HCT116 (cell line): Measurements from ENCODE around the gene EIF2AK2. TPM values are rescaled to one million over a fixed set of nuclear protein-coding genes. Genes with fewer than 3 reads are reported as not detected.

Experiments
- ATAC-seq: fragments of 200-7000 bp; cut with Tn5 transposase; 2 replicates; pipeline ENCODE4 v1.9.1; 2020; ENCODE audit warnings: mild to moderate bottlenecking, moderate library complexity
- BruUV-seq: library from RNA; stranded (reverse); fragments of 400-500 nt; replicated peaks from 2 replicates; lab custom pipeline; 2021; lab: Mats Ljungman, UMichigan
- CTCF ChIA-PET: fragments of 300-600 bp; sonication (Branson Sonifier 250); formaldehyde crosslinking; loops from one replicate; lab custom pipeline; 2021; ENCODE audit warnings: antibody characterized with exemption; lab: Charles Lee
- POLR2A ChIA-PET: fragments of 300-600, 350-600 bp; sonication (Branson Sonifier 250); formaldehyde crosslinking; loops from one replicate; lab custom pipeline; 2021; ENCODE audit warnings: antibody characterized with exemption; lab: Charles Lee
- RAD21 ChIA-PET, 2 experiments: fragments of 300-600 bp; sonication (Branson Sonifier 250); formaldehyde crosslinking; loops; one replicate each; lab custom pipeline; 2023; ENCODE audit warnings: low total read pairs in 2 of 2; ENCODE audit not compliant: uncharacterized antibody in 2 of 2, unreplicated experiment in 2 of 2, low non-redundant PET in 1 of 2; lab: Charles Lee
- DNase-seq: peaks from one replicate; pipeline ENCODE4 v3.0.0-alpha.2; 2010; ENCODE audit warnings: low read depth, low spot score
- H2AFZ ChIP-seq: fragments of 200-600 bp; shearing (Covaris generic), sonication (generic); 2 replicates; pipeline ENCODE4 v1.6.1; 2017; ENCODE audit warnings: low read depth, mixed run types, mixed read lengths, antibody characterized with exemption, low read length; ENCODE audit not compliant: poor library complexity, severe bottlenecking
- H3K27ac ChIP-seq: 2 replicates; pipeline ENCODE4 v1.5.1; 2012; ENCODE audit warnings: low read depth, low read length
- H3K27me3 ChIP-seq: fragments of 200-600 bp; sonication (generic); 2 replicates; pipeline ENCODE4 v1.6.1; 2016; ENCODE audit warnings: mixed run types, low read length, mixed read lengths; ENCODE audit not compliant: insufficient read depth
- H3K36me3 ChIP-seq, 2 experiments: fragments of 200-500 bp in 1 of 2; fragments of 200-600 bp in 1 of 2; sonication (Bioruptor generic) in 1 of 2; sonication (generic) in 1 of 2; 2 replicates each; pipeline versions ENCODE4 v1.5.1 to v1.6.1; 2014 to 2016; ENCODE audit warnings: low read length in 2 of 2, inconsistent platforms in 1 of 2, mixed read lengths in 1 of 2, mixed run types in 1 of 2; ENCODE audit not compliant: insufficient read depth in 2 of 2, control insufficient read depth in 1 of 2
- H3K4me1 ChIP-seq, 2 experiments: fragments of 200-600 bp in 1 of 2; sonication (generic) in 1 of 2; 2 replicates each; pipeline versions ENCODE4 v1.5.1 to v1.6.1; 2012 to 2017; ENCODE audit warnings: low read length in 2 of 2, inconsistent platforms in 1 of 2, mild to moderate bottlenecking in 1 of 2, mixed read lengths in 1 of 2, mixed run types in 1 of 2, moderate library complexity in 1 of 2; ENCODE audit not compliant: insufficient read depth in 2 of 2, control insufficient read depth in 1 of 2
- H3K4me2 ChIP-seq: fragments of 200-600 bp; sonication (generic); 2 replicates; pipeline ENCODE4 v1.6.1; 2017; ENCODE audit warnings: mixed run types, low read length, mixed read lengths
- H3K4me3 ChIP-seq, 2 experiments: fragments of 200-600 bp in 1 of 2; sonication (generic) in 1 of 2; replicated peaks in 1 of 2; 2 replicates each; pipeline ENCODE4 v1.5.1; 2011 to 2016; ENCODE audit warnings: low read length in 2 of 2, control low read depth in 1 of 2, low read depth in 1 of 2, mild to moderate bottlenecking in 1 of 2, mixed read lengths in 1 of 2, mixed run types in 1 of 2
- H3K79me2 ChIP-seq: fragments of 200-600 bp; sonication (generic); 2 replicates; pipeline ENCODE4 v1.6.1; 2017; ENCODE audit warnings: mild to moderate bottlenecking, mixed run types, low read length, moderate library complexity, mixed read lengths; ENCODE audit not compliant: insufficient read depth
- H3K9ac ChIP-seq: fragments of 200-600 bp; sonication (generic); 2 replicates; pipeline ENCODE4 v1.6.1; 2016; ENCODE audit warnings: low read length, mixed read lengths
- H3K9me2 ChIP-seq: fragments of 200-600 bp; sonication (generic), shearing (Covaris generic); 2 replicates; pipeline ENCODE4 v1.6.1; 2017; ENCODE audit warnings: mixed run types, mild to moderate bottlenecking, moderate library complexity; ENCODE audit not compliant: insufficient read depth
- H3K9me3 ChIP-seq, 2 experiments: fragments of 200-500 bp in 1 of 2; fragments of 200-600 bp in 1 of 2; sonication (Bioruptor generic) in 1 of 2; sonication (generic) in 1 of 2; 2 replicates each; pipeline ENCODE4 v1.6.1; 2014 to 2017; ENCODE audit warnings: low read length in 2 of 2, mixed read lengths in 2 of 2, inconsistent platforms in 1 of 2, low read depth in 1 of 2, mild to moderate bottlenecking in 1 of 2, mixed run types in 1 of 2, moderate library complexity in 1 of 2; ENCODE audit not compliant: control insufficient read depth in 1 of 2, insufficient read depth in 1 of 2
- H4K20me1 ChIP-seq: fragments of 200-600 bp; sonication (generic), shearing (Covaris generic); 2 replicates; pipeline ENCODE4 v1.6.1; 2017; ENCODE audit warnings: mixed run types, mild to moderate bottlenecking, moderate library complexity; ENCODE audit not compliant: insufficient read depth
- CBX3 ChIP-seq: IDR thresholded peaks from 2 replicates; pipeline ENCODE4 v1.6.1; 2012; ENCODE audit warnings: low read depth
- CEBPB ChIP-seq: IDR thresholded peaks from 2 replicates; pipeline ENCODE4 v1.6.1; 2012; ENCODE audit warnings: low read depth
- EGR1 ChIP-seq: IDR thresholded peaks from 2 replicates; pipeline ENCODE4 v1.6.1; 2012; ENCODE audit warnings: low read depth
- ELF1 ChIP-seq: IDR thresholded peaks from 2 replicates; pipeline ENCODE4 v1.6.1; 2012; ENCODE audit warnings: low read depth, borderline replicate concordance
- EZH2 ChIP-seq: fragments of 200-600 bp; sonication (generic); IDR thresholded peaks from 2 replicates; pipeline ENCODE4 v1.6.1; 2017; ENCODE audit warnings: antibody characterized with exemption, mixed run types
- EZH2phosphoT487 ChIP-seq: fragments of 200-600 bp; IDR thresholded peaks from 2 replicates; pipeline ENCODE4 v1.6.1; 2018; ENCODE audit warnings: antibody characterized with exemption, borderline replicate concordance
- FOSL1 ChIP-seq: IDR thresholded peaks from 2 replicates; pipeline ENCODE4 v1.6.1; 2012; ENCODE audit warnings: low read depth
- JUND ChIP-seq: IDR thresholded peaks from 2 replicates; pipeline ENCODE4 v1.6.1; 2012
- POLR2A ChIP-seq: IDR thresholded peaks from 2 replicates; pipeline ENCODE4 v1.7.0; 2011; ENCODE audit warnings: borderline replicate concordance; ENCODE audit not compliant: insufficient read depth, insufficient read length; ENCODE audit errors: extremely low read depth
- POLR2AphosphoS5 ChIP-seq: IDR thresholded peaks from 2 replicates; pipeline ENCODE4 v1.6.1; 2011; ENCODE audit warnings: mild to moderate bottlenecking, low read depth, low read length, moderate library complexity
- RAD21 ChIP-seq: IDR thresholded peaks from 2 replicates; pipeline ENCODE4 v1.6.1; 2012; ENCODE audit warnings: low read depth, mild to moderate bottlenecking
- SIN3A ChIP-seq: IDR thresholded peaks from 2 replicates; pipeline ENCODE4 v1.6.1; 2012; ENCODE audit warnings: low read depth
- SRF ChIP-seq: IDR thresholded peaks from 2 replicates; pipeline ENCODE4 v1.6.1; 2012; ENCODE audit warnings: low read depth
- TCF7L2 ChIP-seq: IDR thresholded peaks from 2 replicates; pipeline ENCODE4 v1.7.0; 2011; ENCODE audit warnings: borderline replicate concordance, inconsistent platforms; ENCODE audit not compliant: insufficient read depth, insufficient read length; ENCODE audit errors: extremely low read depth
- ZFX ChIP-seq: fragments of 450-650 bp; IDR thresholded peaks from 2 replicates; pipeline ENCODE4 v1.6.1; 2017
- ZNF274 ChIP-seq: fragments of 200-500 bp; sonication (Bioruptor generic); IDR thresholded peaks from 2 replicates; pipeline ENCODE4 v1.6.1; 2014; ENCODE audit warnings: mild to moderate bottlenecking, low read depth, low read length, inconsistent platforms
- intact Hi-C: fragments of 100-400 bp; cut with micrococcal nuclease; formaldehyde crosslinking; loops from 2 replicates; pipeline ENCODE4 v1.10.0; 2022
- total RNA-seq: library from RNA; stranded (reverse); gene quantifications from one replicate; pipeline ENCODE4 v1.2.1, GENCODE V29; 2021; ENCODE audit not compliant: unreplicated experiment
- TF ChIP-seq, protein P1 (sequence below): IDR thresholded peaks from 2 replicates; pipeline ENCODE4 v1.6.1; 2012
- TF ChIP-seq, protein P2 (sequence below): IDR thresholded peaks from 2 replicates; pipeline ENCODE4 v1.6.1; 2012; ENCODE audit warnings: low read depth
- TF ChIP-seq, protein P3 (sequence below), 3 experiments: fragments of 200-600 bp in 1 of 3; sonication (generic) in 1 of 3; IDR thresholded peaks in 2 of 3; conservative IDR thresholded peaks in 1 of 3; 2 replicates each; pipeline ENCODE4 v1.5.1; 2012 to 2017; ENCODE audit warnings: low read depth in 2 of 3, low read length in 2 of 3, antibody characterized with exemption in 1 of 3, borderline replicate concordance in 1 of 3, control low read depth in 1 of 3, mild to moderate bottlenecking in 1 of 3, mixed read lengths in 1 of 3, mixed run types in 1 of 3, moderate library complexity in 1 of 3; ENCODE audit not compliant: insufficient read depth in 1 of 3
- TF ChIP-seq, protein P4 (sequence below): IDR thresholded peaks from 2 replicates; pipeline ENCODE4 v1.6.1; 2012

The EIF2AK2 gene
- total RNA-seq, 1 experiment from 2014 or later, result 40.7 TPM

DNA sequence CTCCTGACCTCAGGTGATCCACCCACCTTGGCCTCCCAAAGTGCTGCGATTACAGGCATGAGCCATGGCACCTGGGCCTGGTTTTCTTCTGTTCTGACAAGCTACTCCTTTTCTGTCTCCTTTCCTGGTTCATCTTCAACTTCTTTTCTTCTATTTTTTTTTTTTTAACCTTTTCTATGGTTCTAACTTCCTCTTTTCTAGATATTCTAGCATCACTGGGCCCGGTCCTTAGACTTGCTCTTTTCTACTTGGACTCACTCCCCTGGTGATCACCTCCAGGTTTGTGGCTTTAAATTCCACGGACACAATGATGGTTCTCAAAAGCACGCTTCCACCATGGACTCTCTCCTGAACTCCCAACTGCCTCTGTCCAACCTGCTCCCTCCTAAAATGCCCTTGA, 2.0 kb downstream of the EIF2AK2 start (continued):
- no peak for TF ChIP-seq FOSL1
- TF ChIP-seq, protein P1, sequence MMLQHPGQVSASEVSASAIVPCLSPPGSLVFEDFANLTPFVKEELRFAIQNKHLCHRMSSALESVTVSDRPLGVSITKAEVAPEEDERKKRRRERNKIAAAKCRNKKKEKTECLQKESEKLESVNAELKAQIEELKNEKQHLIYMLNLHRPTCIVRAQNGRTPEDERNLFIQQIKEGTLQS, result no peak

DNA sequence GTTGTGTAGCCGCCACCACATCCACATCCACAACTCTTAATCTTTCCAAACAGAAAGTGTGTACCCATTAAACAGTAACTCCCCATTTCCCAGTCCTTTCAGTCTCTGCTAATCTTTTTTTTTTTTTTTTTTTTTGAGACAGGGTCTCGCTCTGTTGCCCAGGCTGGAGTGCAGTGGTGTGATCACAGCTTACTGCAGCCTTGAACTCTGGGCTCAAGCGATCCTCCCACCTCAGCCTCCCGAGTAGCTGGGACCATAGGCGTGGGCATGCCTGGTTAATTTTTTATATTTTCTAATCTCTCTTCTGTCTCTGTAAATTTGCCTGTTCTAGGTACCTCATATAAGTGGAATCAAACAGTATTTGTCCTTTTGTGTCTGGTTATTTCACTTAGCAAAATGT, 3.6 kb downstream of the EIF2AK2 start:
- Histone ChIP-seq H3K4me3 (no peak overlapping the region), H3K36me3 (no peaks in the 10 kb centered on the region; a peak in 1 of 4 replicates), H3K4me2 (no peak overlapping the region), H3K4me1 (peaks cover 10 to 18% of the 10 kb centered on the region in 2 experiments), H3K9me3 (no peaks in the 10 kb centered on the region), H3K79me2 (peaks cover 66% of the 10 kb centered on the region), H3K9ac (no peak overlapping the region), H3K27me3 (no peaks in the 10 kb centered on the region), H3K27ac (no peak overlapping the region), H4K20me1 (no peaks in the 10 kb centered on the region)
- ChIA-PET POLR2A (no interaction called here), CTCF (no interaction called here)
- DNase-seq, result no peak
- ATAC-seq, result no peak
- BruUV-seq, result no TSS peak
- no peak for TF ChIP-seq ZFX
- no peak for TF ChIP-seq RAD21
- TF ChIP-seq, protein P2, sequence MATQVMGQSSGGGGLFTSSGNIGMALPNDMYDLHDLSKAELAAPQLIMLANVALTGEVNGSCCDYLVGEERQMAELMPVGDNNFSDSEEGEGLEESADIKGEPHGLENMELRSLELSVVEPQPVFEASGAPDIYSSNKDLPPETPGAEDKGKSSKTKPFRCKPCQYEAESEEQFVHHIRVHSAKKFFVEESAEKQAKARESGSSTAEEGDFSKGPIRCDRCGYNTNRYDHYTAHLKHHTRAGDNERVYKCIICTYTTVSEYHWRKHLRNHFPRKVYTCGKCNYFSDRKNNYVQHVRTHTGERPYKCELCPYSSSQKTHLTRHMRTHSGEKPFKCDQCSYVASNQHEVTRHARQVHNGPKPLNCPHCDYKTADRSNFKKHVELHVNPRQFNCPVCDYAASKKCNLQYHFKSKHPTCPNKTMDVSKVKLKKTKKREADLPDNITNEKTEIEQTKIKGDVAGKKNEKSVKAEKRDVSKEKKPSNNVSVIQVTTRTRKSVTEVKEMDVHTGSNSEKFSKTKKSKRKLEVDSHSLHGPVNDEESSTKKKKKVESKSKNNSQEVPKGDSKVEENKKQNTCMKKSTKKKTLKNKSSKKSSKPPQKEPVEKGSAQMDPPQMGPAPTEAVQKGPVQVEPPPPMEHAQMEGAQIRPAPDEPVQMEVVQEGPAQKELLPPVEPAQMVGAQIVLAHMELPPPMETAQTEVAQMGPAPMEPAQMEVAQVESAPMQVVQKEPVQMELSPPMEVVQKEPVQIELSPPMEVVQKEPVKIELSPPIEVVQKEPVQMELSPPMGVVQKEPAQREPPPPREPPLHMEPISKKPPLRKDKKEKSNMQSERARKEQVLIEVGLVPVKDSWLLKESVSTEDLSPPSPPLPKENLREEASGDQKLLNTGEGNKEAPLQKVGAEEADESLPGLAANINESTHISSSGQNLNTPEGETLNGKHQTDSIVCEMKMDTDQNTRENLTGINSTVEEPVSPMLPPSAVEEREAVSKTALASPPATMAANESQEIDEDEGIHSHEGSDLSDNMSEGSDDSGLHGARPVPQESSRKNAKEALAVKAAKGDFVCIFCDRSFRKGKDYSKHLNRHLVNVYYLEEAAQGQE, result no peak
- TF ChIP-seq FOSL1, result no peak
- no peak for TF ChIP-seq CBX3
- TF ChIP-seq SIN3A, result no peak
- no peak for TF ChIP-seq EGR1
- TF ChIP-seq, protein P3, sequence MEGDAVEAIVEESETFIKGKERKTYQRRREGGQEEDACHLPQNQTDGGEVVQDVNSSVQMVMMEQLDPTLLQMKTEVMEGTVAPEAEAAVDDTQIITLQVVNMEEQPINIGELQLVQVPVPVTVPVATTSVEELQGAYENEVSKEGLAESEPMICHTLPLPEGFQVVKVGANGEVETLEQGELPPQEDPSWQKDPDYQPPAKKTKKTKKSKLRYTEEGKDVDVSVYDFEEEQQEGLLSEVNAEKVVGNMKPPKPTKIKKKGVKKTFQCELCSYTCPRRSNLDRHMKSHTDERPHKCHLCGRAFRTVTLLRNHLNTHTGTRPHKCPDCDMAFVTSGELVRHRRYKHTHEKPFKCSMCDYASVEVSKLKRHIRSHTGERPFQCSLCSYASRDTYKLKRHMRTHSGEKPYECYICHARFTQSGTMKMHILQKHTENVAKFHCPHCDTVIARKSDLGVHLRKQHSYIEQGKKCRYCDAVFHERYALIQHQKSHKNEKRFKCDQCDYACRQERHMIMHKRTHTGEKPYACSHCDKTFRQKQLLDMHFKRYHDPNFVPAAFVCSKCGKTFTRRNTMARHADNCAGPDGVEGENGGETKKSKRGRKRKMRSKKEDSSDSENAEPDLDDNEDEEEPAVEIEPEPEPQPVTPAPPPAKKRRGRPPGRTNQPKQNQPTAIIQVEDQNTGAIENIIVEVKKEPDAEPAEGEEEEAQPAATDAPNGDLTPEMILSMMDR (IDR thresholded peaks at IDR 0.05 in 2 of 3, conservative IDR thresholded peaks at IDR 0.05 in 1 of 3; ENCODE audit: borderline replicate concordance in 1 of 3, insufficient read depth in 1 of 3, low read depth in 2 of 3, low read length in 2 of 3), result no peak
- no peak for TF ChIP-seq ZNF274
- no peak for TF ChIP-seq ELF1
- TF ChIP-seq, protein P4, sequence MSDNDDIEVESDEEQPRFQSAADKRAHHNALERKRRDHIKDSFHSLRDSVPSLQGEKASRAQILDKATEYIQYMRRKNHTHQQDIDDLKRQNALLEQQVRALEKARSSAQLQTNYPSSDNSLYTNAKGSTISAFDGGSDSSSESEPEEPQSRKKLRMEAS, result no peak
- no peak for TF ChIP-seq JUND
- no peak for TF ChIP-seq SRF
- TF ChIP-seq POLR2AphosphoS5, result no peak
- no peak for TF ChIP-seq POLR2A
- no peak for TF ChIP-seq EZH2phosphoT487
- no peak for TF ChIP-seq CEBPB
- TF ChIP-seq EZH2, result no peak
- no peak for TF ChIP-seq TCF7L2
- TF ChIP-seq, all 23 proteins: peak for 0
- RAD21 ChIA-PET, result no interaction called here
- Histone ChIP-seq H2AFZ (no peak overlapping the region), H3K9me2 (no peaks in the 10 kb centered on the region)
- intact Hi-C loops, result no loop called here
